BLaER1 treated with 17β-estradiol and CSF1 and Interleukin-3, amounts not matched to agents 10 nM and 100 nM (cell line): ENCODE data around the gene LRRC61.

Experiments
- H3K27ac ChIP-seq, 11 experiments: shearing (Covaris generic); formaldehyde crosslinking; 2 replicates each; pipeline ENCODE4 v1.8.1; 2022
- H3K27me3 ChIP-seq, 11 experiments: shearing (Covaris generic); formaldehyde crosslinking; 2 replicates each; pipeline ENCODE4 v1.8.1; 2022
- H3K36me3 ChIP-seq, 11 experiments: shearing (Covaris generic); formaldehyde crosslinking; 2 replicates each; pipeline ENCODE4 v1.8.1; 2022
- H3K4me1 ChIP-seq, 10 experiments: shearing (Covaris generic); formaldehyde crosslinking; 2 replicates each; pipeline ENCODE4 v1.8.1; 2022
- H3K4me2 ChIP-seq, 11 experiments: shearing (Covaris generic); formaldehyde crosslinking; 2 replicates each; pipeline ENCODE4 v1.8.1; 2022
- H3K4me3 ChIP-seq, 10 experiments: shearing (Covaris generic); formaldehyde crosslinking; 2 replicates each; pipeline ENCODE4 v1.8.1; 2022
- H3K9ac ChIP-seq, 11 experiments: shearing (Covaris generic); formaldehyde crosslinking; 2 replicates each; pipeline ENCODE4 v1.8.1; 2022
- H3K9me3 ChIP-seq, 11 experiments: shearing (Covaris generic); formaldehyde crosslinking; replicated peaks in 1 of 11; 2 replicates each; pipeline ENCODE4 v1.8.1; 2022
- H4K20me1 ChIP-seq, 11 experiments: shearing (Covaris generic); formaldehyde crosslinking; 2 replicates each; pipeline ENCODE4 v1.8.1; 2022
- Cebpa-rat ChIP-seq, 11 experiments: shearing (Covaris generic); IDR thresholded peaks; 2 replicates each; pipeline ENCODE4 v1.8.1; 2022

The LRRC61 gene

GRCh38 chr7:150345012-150345411 is 21.9 kb downstream of the LRRC61 start:
- no peaks in the 10 kb centered on the region for H4K20me1 ChIP-seq
- peaks cover 37 to 67% (median 58%) of the 10 kb centered on the region in 11 experiments for H3K9me3 ChIP-seq
- no peak for TF ChIP-seq Cebpa-rat (IDR thresholded peaks at IDR 0.05)
- peaks cover 11 to 24% (median 19%) of the 10 kb centered on the region in 11 experiments for H3K27me3 ChIP-seq
- no peak overlapping the region for H3K9ac ChIP-seq
- no peak overlapping the region for H3K27ac ChIP-seq
- H3K4me2 ChIP-seq, result no peak overlapping the region
- H3K4me1 ChIP-seq, result no peaks in the 10 kb centered on the region
- H3K36me3 ChIP-seq, result no peaks in the 10 kb centered on the region
- H3K4me3 ChIP-seq, result no peak overlapping the region

- TF ChIP-seq Cebpa-rat (IDR thresholded peaks at IDR 0.05), result no peak
- Histone ChIP-seq H4K20me1 (no peaks in the 10 kb centered on the region), H3K4me3 (no peak overlapping the region), H3K27me3 (peaks cover 0 to 7% (median 3%) of the 10 kb centered on the region in 11 experiments; a peak in 7 of 22 replicates), H3K9me3 (peaks cover 37 to 59% (median 52%) of the 10 kb centered on the region in 11 experiments), H3K36me3 (no peaks in the 10 kb centered on the region), H3K27ac (no peak overlapping the region), H3K4me2 (no peak overlapping the region), H3K9ac (no peak overlapping the region), H3K4me1 (peaks cover 0 to 4% (median 0%) of the 10 kb centered on the region in 10 experiments; a peak in 1 of 20 replicates)
Measured at GRCh38 chr7:150346922-150347321, 23.8 kb downstream of the LRRC61 start.

- TF ChIP-seq Cebpa-rat (IDR thresholded peaks at IDR 0.05), result no peak
- Histone ChIP-seq H3K4me3 (no peak overlapping the region), H3K27ac (no peak overlapping the region), H3K36me3 (no peaks in the 10 kb centered on the region), H4K20me1 (no peaks in the 10 kb centered on the region), H3K9me3 (peaks cover 10 to 17% (median 14%) of the 10 kb centered on the region in 11 experiments; a peak in 21 of 22 replicates), H3K4me2 (no peak overlapping the region), H3K4me1 (peaks cover 0 to 19% (median 6%) of the 10 kb centered on the region in 10 experiments; a peak in 13 of 20 replicates), H3K27me3 (no peaks in the 10 kb centered on the region), H3K9ac (no peak overlapping the region)
Measured at GRCh38 chr7:150351587-150352194, 28.5 kb downstream of the LRRC61 start.

GRCh38 chr7:150355666-150356059 is 32.5 kb downstream of the LRRC61 start:
- Histone ChIP-seq H3K4me1 (peaks cover 4 to 44% (median 27%) of the 10 kb centered on the region in 10 experiments; a peak in 19 of 20 replicates), H3K36me3 (no peaks in the 10 kb centered on the region), H3K9me3 (0 out of 22 replicates have a peak, but pooled peaks cover 0 to 3% (median 0%) of the 10 kb centered on the region in 11 experiments), H4K20me1 (no peaks in the 10 kb centered on the region), H3K9ac (no peak overlapping the region), H3K4me3 (no peak overlapping the region), H3K27me3 (no peaks in the 10 kb centered on the region), H3K27ac (no peak overlapping the region), H3K4me2 (0 out of 22 replicates have a peak overlapping the region, but pooled peaks of 2 of the 11 experiments have one; percentile 0 to 6)
- TF ChIP-seq Cebpa-rat (IDR thresholded peaks at IDR 0.05), result no peak

- H3K27me3 ChIP-seq, result no peaks in the 10 kb centered on the region
- no peaks in the 10 kb centered on the region for H3K36me3 ChIP-seq
- H3K4me1 ChIP-seq, result peaks cover 4 to 44% (median 27%) of the 10 kb centered on the region in 10 experiments; a peak in 19 of 20 replicates
- no peak overlapping the region for H3K4me3 ChIP-seq
- H3K9me3 ChIP-seq, result 0 out of 22 replicates have a peak, but pooled peaks cover 0 to 3% (median 0%) of the 10 kb centered on the region in 11 experiments
- H3K9ac ChIP-seq, result no peak overlapping the region; a peak in 1 of 22 replicates
- no peaks in the 10 kb centered on the region for H4K20me1 ChIP-seq
- peak overlapping the region in 3 of 11 experiments; percentile 1 to 15 (median 11); a peak in 3 of 22 replicates for H3K4me2 ChIP-seq
- 0 out of 22 replicates have a peak, but pooled peaks of 1 of the 11 experiments have one; percentile 31 for TF ChIP-seq Cebpa-rat (IDR thresholded peaks at IDR 0.05)
- peak overlapping the region in 2 of 11 experiments; percentile 4 to 6; a peak in 2 of 22 replicates for H3K27ac ChIP-seq
Measured at GRCh38 chr7:150356265-150356897, 33.2 kb downstream of the LRRC61 start.

GRCh38 chr7:150357270-150357669 is 34.1 kb downstream of the LRRC61 start:
- no peak for TF ChIP-seq Cebpa-rat (IDR thresholded peaks at IDR 0.05)
- Histone ChIP-seq H3K9me3 (0 out of 22 replicates have a peak, but pooled peaks cover 0 to 3% (median 0%) of the 10 kb centered on the region in 11 experiments), H3K4me2 (peak overlapping the region; percentile 22 to 70 (median 60); a peak in 21 of 22 replicates), H3K36me3 (no peaks in the 10 kb centered on the region), H3K4me3 (no peak overlapping the region), H4K20me1 (no peaks in the 10 kb centered on the region), H3K4me1 (peaks cover 0 to 47% (median 29%) of the 10 kb centered on the region in 10 experiments; a peak in 18 of 20 replicates), H3K9ac (peak overlapping the region in 2 of 11 experiments; percentile 24 to 38; a peak in 3 of 22 replicates), H3K27ac (peak overlapping the region in 4 of 11 experiments; percentile 46 to 57 (median 50); a peak in 7 of 22 replicates), H3K27me3 (no peaks in the 10 kb centered on the region)

- Histone ChIP-seq H3K27me3 (no peaks in the 10 kb centered on the region), H3K9me3 (0 out of 22 replicates have a peak, but pooled peaks cover 0 to 3% (median 0%) of the 10 kb centered on the region in 11 experiments), H4K20me1 (no peaks in the 10 kb centered on the region), H3K4me3 (no peak overlapping the region), H3K36me3 (no peaks in the 10 kb centered on the region), H3K4me1 (peaks cover 0 to 53% (median 36%) of the 10 kb centered on the region in 10 experiments; a peak in 18 of 20 replicates), H3K27ac (peak overlapping the region in 4 of 11 experiments; percentile 34 to 57 (median 48); a peak in 8 of 22 replicates), H3K9ac (peak overlapping the region in 2 of 11 experiments; percentile 24 to 38; a peak in 2 of 22 replicates), H3K4me2 (peak overlapping the region; percentile 22 to 70 (median 60); a peak in 21 of 22 replicates)
- TF ChIP-seq Cebpa-rat (IDR thresholded peaks at IDR 0.05), result no peak
Measured at GRCh38 chr7:150357771-150358427, 34.7 kb downstream of the LRRC61 start.

- H3K27ac ChIP-seq, result no peak overlapping the region; a peak in 1 of 22 replicates
- no peaks in the 10 kb centered on the region for H3K36me3 ChIP-seq
- no peak for TF ChIP-seq Cebpa-rat (IDR thresholded peaks at IDR 0.05)
- H4K20me1 ChIP-seq, result no peaks in the 10 kb centered on the region
- no peak overlapping the region for H3K9ac ChIP-seq
- H3K4me1 ChIP-seq, result peaks cover 2 to 58% (median 41%) of the 10 kb centered on the region in 10 experiments
- H3K27me3 ChIP-seq, result no peaks in the 10 kb centered on the region
- H3K4me3 ChIP-seq, result no peak overlapping the region
- 0 out of 22 replicates have a peak, but pooled peaks cover 0 to 3% (median 0%) of the 10 kb centered on the region in 11 experiments for H3K9me3 ChIP-seq
- peak overlapping the region in 6 of 11 experiments; percentile 53 to 70 (median 64); a peak in 10 of 22 replicates for H3K4me2 ChIP-seq
Measured at GRCh38 chr7:150358433-150358832, 35.3 kb downstream of the LRRC61 start.
